HUES48 (cell line): ENCODE results near the gene ACCS.

ENCODE experiments used
- H3K27ac ChIP-seq: one replicate; pipeline ENCODE4 v1.7.0; 2013; ENCODE audit warnings: low read depth, low read length, inconsistent platforms
- H3K27me3 ChIP-seq: 2 replicates; pipeline ENCODE4 v1.6.1; 2013; ENCODE audit warnings: mild to moderate bottlenecking, low read length; ENCODE audit not compliant: control insufficient read depth, insufficient read depth
- H3K36me3 ChIP-seq: 2 replicates; pipeline ENCODE4 v1.6.1; 2013; ENCODE audit warnings: low read length; ENCODE audit not compliant: control insufficient read depth, insufficient read depth
- H3K4me1 ChIP-seq: 2 replicates; pipeline ENCODE4 v1.6.1; 2013; ENCODE audit warnings: mild to moderate bottlenecking, low read length; ENCODE audit not compliant: control insufficient read depth, insufficient read depth
- H3K4me3 ChIP-seq: 2 replicates; pipeline ENCODE4 v1.5.1; 2013; ENCODE audit warnings: mild to moderate bottlenecking, low read depth, low read length
- H3K9ac ChIP-seq: 2 replicates; pipeline ENCODE4 v1.6.1; 2013; ENCODE audit warnings: mild to moderate bottlenecking, low read depth, low read length, moderate library complexity
- H3K9me3 ChIP-seq: 2 replicates; pipeline ENCODE4 v1.6.1; 2013; ENCODE audit warnings: low read length; ENCODE audit not compliant: control insufficient read depth, insufficient read depth

ACCS gene

GRCh38 chr11:44065841-44066731, at the start of gene ACCS:
TSS of gene ACCS (plus strand) at chr11:44066270. CDS start at chr11:44067628, 1,358 bp downstream.
- Histone ChIP-seq H3K9me3 (no peaks in the 10 kb centered on the region), H3K9ac (peak within 1 kb of the TSS; percentile 73), H3K36me3 (no peaks in the 10 kb centered on the region), H3K27ac (peak within 1 kb of the TSS; percentile 97), H3K4me1 (peaks cover 21% of the 10 kb centered on the region), H3K4me3 (peak within 1 kb of the TSS; percentile 64), H3K27me3 (peaks cover 15% of the 10 kb centered on the region)

- H3K36me3 ChIP-seq = no peaks in the 10 kb centered on the region
- H3K27me3 ChIP-seq = no peaks in the 10 kb centered on the region
- H3K27ac ChIP-seq = no peak overlapping the region
- H3K4me1 ChIP-seq = no peaks in the 10 kb centered on the region
- no peaks in the 10 kb centered on the region for H3K9me3 ChIP-seq
- no peak overlapping the region for H3K9ac ChIP-seq
- no peak overlapping the region for H3K4me3 ChIP-seq
These were observed 49.3 kb upstream of the ACCS start for GRCh38 chr11:44016546-44017442.

- H3K4me3 ChIP-seq = no peak overlapping the region
- no peaks in the 10 kb centered on the region for H3K27me3 ChIP-seq
- H3K4me1 ChIP-seq = no peaks in the 10 kb centered on the region
- H3K27ac ChIP-seq = no peak overlapping the region
- no peak overlapping the region for H3K9ac ChIP-seq
- no peaks in the 10 kb centered on the region for H3K36me3 ChIP-seq
- no peaks in the 10 kb centered on the region for H3K9me3 ChIP-seq
These were observed 48.5 kb upstream of the ACCS start for GRCh38 chr11:44017443-44018126.

- H3K27ac ChIP-seq = no peak overlapping the region
- H3K4me1 ChIP-seq = no peaks in the 10 kb centered on the region
- no peaks in the 10 kb centered on the region for H3K36me3 ChIP-seq
- no peak overlapping the region for H3K9ac ChIP-seq
- H3K27me3 ChIP-seq = no peaks in the 10 kb centered on the region
- no peak overlapping the region for H3K4me3 ChIP-seq
- H3K9me3 ChIP-seq = no peaks in the 10 kb centered on the region
These were observed 47.9 kb upstream of the ACCS start for GRCh38 chr11:44018127-44018521.

- Histone ChIP-seq H3K4me3 (no peak overlapping the region), H3K9me3 (no peaks in the 10 kb centered on the region), H3K27me3 (no peaks in the 10 kb centered on the region), H3K36me3 (no peaks in the 10 kb centered on the region), H3K9ac (no peak overlapping the region), H3K27ac (no peak overlapping the region), H3K4me1 (no peaks in the 10 kb centered on the region)
These were observed 47.2 kb upstream of the ACCS start for GRCh38 chr11:44018829-44019228.

GRCh38 chr11:44024977-44025376, 41.1 kb upstream of the ACCS start:
- no peak overlapping the region for H3K4me3 ChIP-seq
- 0 out of 2 replicates have a peak, but pooled peaks cover under 1% of the 10 kb centered on the region for H3K4me1 ChIP-seq
- H3K36me3 ChIP-seq = no peaks in the 10 kb centered on the region
- no peak overlapping the region for H3K27ac ChIP-seq
- H3K9ac ChIP-seq = no peak overlapping the region
- peaks cover 2% of the 10 kb centered on the region; the same call in 1 of the 2 replicates for H3K27me3 ChIP-seq
- peaks cover 8% of the 10 kb centered on the region for H3K9me3 ChIP-seq

- Histone ChIP-seq H3K4me1 (peaks cover 8% of the 10 kb centered on the region), H3K36me3 (no peaks in the 10 kb centered on the region), H3K4me3 (no peak overlapping the region), H3K9ac (no peak overlapping the region), H3K9me3 (peaks cover 8% of the 10 kb centered on the region), H3K27ac (no peak overlapping the region), H3K27me3 (peaks cover 2% of the 10 kb centered on the region; the same call in 1 of the 2 replicates)
These were observed 40.3 kb upstream of the ACCS start for GRCh38 chr11:44025727-44026126.

- no peak overlapping the region for H3K9ac ChIP-seq
- H3K9me3 ChIP-seq = peaks cover 8% of the 10 kb centered on the region
- H3K27ac ChIP-seq = no peak overlapping the region
- H3K27me3 ChIP-seq = peaks cover 2% of the 10 kb centered on the region; the same call in 1 of the 2 replicates
- no peak overlapping the region for H3K4me3 ChIP-seq
- no peaks in the 10 kb centered on the region for H3K36me3 ChIP-seq
- peaks cover 13% of the 10 kb centered on the region for H3K4me1 ChIP-seq
These were observed 37.7 kb upstream of the ACCS start for GRCh38 chr11:44028401-44028800.

- Histone ChIP-seq H3K27me3 (peaks cover 2% of the 10 kb centered on the region; the same call in 1 of the 2 replicates), H3K9ac (no peak overlapping the region), H3K4me1 (peaks cover 13% of the 10 kb centered on the region), H3K27ac (no peak overlapping the region), H3K9me3 (peaks cover 8% of the 10 kb centered on the region), H3K4me3 (no peak overlapping the region), H3K36me3 (no peaks in the 10 kb centered on the region)
These were observed 37.1 kb upstream of the ACCS start for GRCh38 chr11:44028816-44029506.

GRCh38 chr11:44029507-44029845, 36.6 kb upstream of the ACCS start:
- Histone ChIP-seq H3K27ac (no peak overlapping the region), H3K36me3 (no peaks in the 10 kb centered on the region), H3K4me1 (peaks cover 13% of the 10 kb centered on the region), H3K4me3 (no peak overlapping the region), H3K27me3 (peaks cover 2% of the 10 kb centered on the region; the same call in 1 of the 2 replicates), H3K9ac (no peak overlapping the region), H3K9me3 (peaks cover 8% of the 10 kb centered on the region)
